Fibroblast of skin of right quadriceps (primary cell): Measurements from ENCODE around the gene WDR18.
A peak's percentile ranks its signal among the peaks of the same experiment; 100 is the strongest.
"Not testable (repeated sequence)": the region's sequence is repeated elsewhere in the genome, so short reads cannot be mapped to it uniquely, and the experiment has no call there.

Experiments used
- DNase-seq: peaks from one replicate; pipeline ENCODE4 v3.0.0-alpha.2; 2013

The WDR18 gene

GRCh38 chr19:952049-952679 is 32.0 kb upstream of the WDR18 start:
- DNase-seq = no peak

GRCh38 chr19:952680-953444 is 31.3 kb upstream of the WDR18 start:
- peak; percentile 59 for DNase-seq

- no peak for DNase-seq
Measured at GRCh38 chr19:953445-954271, 30.5 kb upstream of the WDR18 start.

- DNase-seq = no peak
Measured at GRCh38 chr19:954272-954671, 29.9 kb upstream of the WDR18 start.

GRCh38 chr19:954672-955494 is 29.3 kb upstream of the WDR18 start:
- no peak for DNase-seq

GRCh38 chr19:955803-956765 is 28.1 kb upstream of the WDR18 start:
- no peak for DNase-seq

GRCh38 chr19:956766-957440 is 27.2 kb upstream of the WDR18 start:
- DNase-seq = peak; percentile 80

- DNase-seq = not testable (repeated sequence)
Measured at GRCh38 chr19:957578-957977, 26.6 kb upstream of the WDR18 start.

- peak; percentile 19 for DNase-seq
Measured at GRCh38 chr19:958967-959855, 24.9 kb upstream of the WDR18 start.

GRCh38 chr19:960020-960419 is 24.1 kb upstream of the WDR18 start:
- no peak for DNase-seq

GRCh38 chr19:960601-960938 is 23.6 kb upstream of the WDR18 start:
- no peak for DNase-seq

- DNase-seq = no peak
Measured at GRCh38 chr19:961866-962620, 22.1 kb upstream of the WDR18 start.

- DNase-seq = no peak
Measured at GRCh38 chr19:962683-963400, 21.3 kb upstream of the WDR18 start.

- no peak for DNase-seq
Measured at GRCh38 chr19:963486-963951, 20.6 kb upstream of the WDR18 start.

- DNase-seq = no peak
Measured at GRCh38 chr19:964116-964520, 20.0 kb upstream of the WDR18 start.

- DNase-seq = peak; percentile 27
Measured at GRCh38 chr19:964761-965694, 19.1 kb upstream of the WDR18 start.

- no peak for DNase-seq
Measured at GRCh38 chr19:966485-967088, 17.6 kb upstream of the WDR18 start.
